IMR-90 (cell line): ENCODE results near the gene APPL2. TPM values are rescaled to one million over a fixed set of nuclear protein-coding genes. Genes with fewer than 3 reads are reported as not detected.

Source experiments
- ATAC-seq: fragments of 200-7000 bp; cut with Tn5 transposase; 2 replicates; pipeline ENCODE4 v1.9.1; 2020; ENCODE audit warnings: low read depth, mild to moderate bottlenecking, moderate library complexity
- BruUV-seq: library from RNA; stranded (reverse); fragments of 400-500 nt; replicated peaks from 2 replicates; lab custom pipeline; 2021; lab: Mats Ljungman, UMichigan
- CTCF ChIA-PET: fragments of 300-600 bp; formaldehyde crosslinking; extraction: SDS; loops from one replicate; lab custom pipeline; 2021; ENCODE audit warnings: antibody characterized with exemption; lab: Yijun Ruan, JAX
- POLR2A ChIA-PET: fragments of 300-600 bp; sonication (Branson Sonifier 250); formaldehyde crosslinking; loops from one replicate; lab custom pipeline; 2022; ENCODE audit warnings: antibody characterized with exemption; ENCODE audit not compliant: unreplicated experiment; lab: Charles Lee
- DNase-seq: peaks from one replicate; pipeline ENCODE4 v3.0.0; 2013
- H2AFZ ChIP-seq: replicated peaks from 2 replicates; pipeline ENCODE3; 2013; ENCODE audit warnings: low read length, mild to moderate bottlenecking; ENCODE audit not compliant: poor library complexity
- H2AK5ac ChIP-seq: 2 replicates; pipeline ENCODE4 v1.6.1; 2013; ENCODE audit warnings: low read depth, low read length, inconsistent platforms
- H2AK9ac ChIP-seq: replicated peaks from 2 replicates; pipeline ENCODE3; 2013; ENCODE audit warnings: mild to moderate bottlenecking, low read depth, low read length, moderate library complexity; ENCODE audit not compliant: poor library complexity
- H2BK120ac ChIP-seq: 2 replicates; pipeline ENCODE4 v1.6.1; 2013; ENCODE audit warnings: low read depth, low read length, inconsistent platforms
- H2BK15ac ChIP-seq: 3 replicates; pipeline ENCODE4 v1.6.1; 2013; ENCODE audit warnings: low read depth, low read length, inconsistent platforms
- H2BK20ac ChIP-seq: 2 replicates; pipeline ENCODE4 v1.6.1; 2013; ENCODE audit warnings: low read depth, mild to moderate bottlenecking, inconsistent platforms, low read length, moderate library complexity
- H2BK5ac ChIP-seq: 2 replicates; pipeline ENCODE4 v1.6.1; 2013; ENCODE audit warnings: mild to moderate bottlenecking, low read depth, low read length, inconsistent platforms; ENCODE audit not compliant: poor library complexity, severe bottlenecking
- H3K14ac ChIP-seq: replicated peaks from 2 replicates; pipeline ENCODE4 v1.6.1; 2013; ENCODE audit warnings: low read depth, low read length, inconsistent platforms
- H3K18ac ChIP-seq: 2 replicates; pipeline ENCODE4 v1.6.1; 2013; ENCODE audit warnings: low read depth, low read length, control low read depth
- H3K23ac ChIP-seq: 2 replicates; pipeline ENCODE4 v1.6.1; 2013; ENCODE audit warnings: low read depth, low read length, inconsistent platforms
- H3K27ac ChIP-seq: 2 replicates; pipeline ENCODE4 v1.5.1; 2013; ENCODE audit warnings: mild to moderate bottlenecking, control low read depth, low read length; ENCODE audit not compliant: insufficient read depth
- H3K27me3 ChIP-seq: 2 replicates; pipeline ENCODE4 v1.6.1; 2013; ENCODE audit warnings: low read length; ENCODE audit not compliant: control insufficient read depth, insufficient read depth
- H3K36me3 ChIP-seq: 2 replicates; pipeline ENCODE4 v1.6.1; 2013; ENCODE audit warnings: low read length, mixed read lengths; ENCODE audit not compliant: control insufficient read depth, insufficient read depth
- H3K4ac ChIP-seq: 2 replicates; pipeline ENCODE4 v1.6.1; 2013; ENCODE audit warnings: low read depth, low read length, inconsistent platforms
- H3K4me1 ChIP-seq: 2 replicates; pipeline ENCODE4 v1.6.1; 2013; ENCODE audit warnings: low read length, mixed read lengths; ENCODE audit not compliant: control insufficient read depth, insufficient read depth
- H3K4me2 ChIP-seq: 2 replicates; pipeline ENCODE4 v1.6.1; 2013; ENCODE audit warnings: low read depth, mild to moderate bottlenecking, control low read depth, low read length, moderate library complexity
- H3K4me3 ChIP-seq: 2 replicates; pipeline ENCODE4 v1.5.1; 2013; ENCODE audit warnings: low read depth, mild to moderate bottlenecking, control low read depth, low read length, moderate library complexity; ENCODE audit not compliant: insufficient read depth
- H3K56ac ChIP-seq: 2 replicates; pipeline ENCODE4 v1.6.1; 2013; ENCODE audit warnings: low read length, inconsistent platforms; ENCODE audit not compliant: insufficient read depth; ENCODE audit errors: extremely low read depth
- H3K79me1 ChIP-seq, 2 experiments: 2 replicates each; pipeline ENCODE4 v1.6.1; 2013; ENCODE audit warnings: low read length in 2 of 2, inconsistent platforms in 1 of 2, low read depth in 1 of 2
- H3K9ac ChIP-seq: 2 replicates; pipeline ENCODE4 v1.6.1; 2013; ENCODE audit warnings: low read depth, low read length, control low read depth
- H3K9me1 ChIP-seq: 2 replicates; pipeline ENCODE4 v1.6.1; 2013; ENCODE audit warnings: low read length, inconsistent platforms; ENCODE audit not compliant: insufficient read depth
- H3K9me3 ChIP-seq: 2 replicates; pipeline ENCODE4 v1.6.1; 2013; ENCODE audit warnings: low read length; ENCODE audit not compliant: control insufficient read depth, insufficient read depth
- H4K20me1 ChIP-seq: 2 replicates; pipeline ENCODE4 v1.6.1; 2013; ENCODE audit warnings: low read length, inconsistent platforms; ENCODE audit not compliant: insufficient read depth
- H4K5ac ChIP-seq: 2 replicates; pipeline ENCODE4 v1.6.1; 2013; ENCODE audit warnings: mild to moderate bottlenecking, low read depth, low read length, control low read depth
- H4K8ac ChIP-seq, 2 experiments: 2 replicates each; pipeline ENCODE4 v1.6.1; 2013; ENCODE audit warnings: low read depth in 2 of 2, low read length in 2 of 2, control low read depth in 1 of 2, inconsistent platforms in 1 of 2
- H4K91ac ChIP-seq: 2 replicates; pipeline ENCODE4 v1.6.1; 2013; ENCODE audit warnings: low read depth, low read length, inconsistent platforms; ENCODE audit not compliant: insufficient read depth
- CEBPB ChIP-seq: IDR thresholded peaks from 2 replicates; pipeline ENCODE4 v1.6.1; 2012; ENCODE audit warnings: low read depth, low read length, improper control_type of control experiment
- CHD1 ChIP-seq: IDR thresholded peaks from 2 replicates; pipeline ENCODE4 v1.6.1; 2012; ENCODE audit warnings: low read depth, low read length, improper control_type of control experiment
- CTCF ChIP-seq: conservative IDR thresholded peaks from 2 replicates; pipeline ENCODE4 v1.5.1; 2012; ENCODE audit warnings: mild to moderate bottlenecking, low read depth, low read length, improper control_type of control experiment
- ELK1 ChIP-seq: fragments of 150-350 bp; IDR thresholded peaks from 2 replicates; pipeline ENCODE4 v1.6.1; 2016; ENCODE audit warnings: low read depth, mild to moderate bottlenecking, low read length, moderate library complexity, borderline replicate concordance
- MAZ ChIP-seq: IDR thresholded peaks from 2 replicates; pipeline ENCODE4 v1.6.1; 2012; ENCODE audit warnings: low read depth, mild to moderate bottlenecking, low read length, improper control_type of control experiment, moderate library complexity, borderline replicate concordance
- MXI1 ChIP-seq: IDR thresholded peaks from 2 replicates; pipeline ENCODE4 v1.6.1; 2012; ENCODE audit warnings: low read depth, mild to moderate bottlenecking, low read length, moderate library complexity, borderline replicate concordance
- RAD21 ChIP-seq: IDR thresholded peaks from 2 replicates; pipeline ENCODE4 v1.6.1; 2012; ENCODE audit warnings: low read length, improper control_type of control experiment
- RCOR1 ChIP-seq: IDR thresholded peaks from 2 replicates; pipeline ENCODE4 v1.6.1; 2012; ENCODE audit warnings: mild to moderate bottlenecking, low read length, improper control_type of control experiment; ENCODE audit not compliant: insufficient replicate concordance
- RFX5 ChIP-seq: IDR thresholded peaks from 2 replicates; pipeline ENCODE4 v1.8.0; 2012; ENCODE audit warnings: low read depth, mild to moderate bottlenecking, low read length, moderate library complexity
- WGBS, 2 experiments: methylation state at CpG; one replicate each; pipeline versions ENCODE4 v1.1.5 to v1.1.7; 2013; ENCODE audit warnings: missing lambda C conversion rate in 2 of 2; ENCODE audit not compliant: insufficient read length in 1 of 2; ENCODE audit errors: extremely low coverage in 2 of 2; 5-methylcytosine and 5-hydroxymethylcytosine counted together
- dilution Hi-C: fragments of 300-500 bp; cut with HindIII; formaldehyde crosslinking; loops from one replicate; pipeline ENCODE4 v1.14.3; 2018; ENCODE audit warnings: low sequenced_read_pairs; ENCODE audit not compliant: unreplicated experiment
- in situ Hi-C: fragments of 300-500 bp; cut with MboI; formaldehyde crosslinking; loops from 3 replicates; pipeline ENCODE4 v1.14.3; 2019; ENCODE audit warnings: low sequenced_read_pairs, inconsistent platforms, mixed read lengths
- intact Hi-C: fragments of 100-400 bp; cut with micrococcal nuclease; formaldehyde crosslinking; loops from 2 replicates; pipeline ENCODE4 v1.10.0; 2022
- polyA plus RNA-seq, 3 experiments: library from polyadenylated mRNA; depleted of rRNA; stranded (reverse); fragments of >200 nt; gene quantifications; 2 replicates each; pipeline ENCODE4 v1.2.3, GENCODE V29; 2012; ENCODE audit warnings: low replicate concordance in 1 of 3
- total RNA-seq: library from RNA; depleted of rRNA; stranded (reverse); fragments of >200 nt; gene quantifications from 2 replicates; pipeline ENCODE4 v1.2.3, GENCODE V29; 2012
- TF ChIP-seq, protein P1 (sequence below): fragments of 150-350 bp; IDR thresholded peaks from 2 replicates; pipeline ENCODE4 v1.6.1; 2017; ENCODE audit warnings: mild to moderate bottlenecking, antibody characterized with exemption, low read length, low read depth

The APPL2 gene
- total and polyA plus RNA-seq, 2 of the 4 experiments (the other 2 are of a cell fraction) = 42.3 to 65.8 TPM

DNA sequence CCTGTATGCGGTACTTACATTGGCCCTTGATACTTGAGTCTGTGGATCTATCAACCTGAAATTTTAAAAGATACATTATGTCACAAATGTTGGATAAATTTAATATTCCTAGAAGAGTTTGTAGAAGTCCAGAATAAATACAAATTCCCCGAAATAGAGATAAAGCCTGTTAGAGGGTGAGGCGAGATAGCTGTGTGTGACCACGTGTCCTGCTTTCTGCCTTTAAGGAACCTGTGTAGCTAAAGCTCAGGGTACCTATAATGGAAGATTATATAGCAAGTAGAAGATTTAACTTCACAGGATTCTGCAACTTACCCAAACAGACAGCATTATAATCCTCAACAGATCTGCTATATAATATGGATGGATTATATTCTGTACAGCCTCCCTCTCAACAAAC is 58.8 kb downstream of the APPL2 start:
- Histone ChIP-seq H2AK5ac (no peak overlapping the region), H3K4me2 (no peak overlapping the region), H3K36me3 (peaks cover 23% of the 10 kb centered on the region), H2AK9ac (no peak overlapping the region), H4K91ac (no peak overlapping the region), H3K56ac (no peak overlapping the region), H2AFZ (no peak overlapping the region), H3K14ac (no peak overlapping the region), H2BK120ac (no peak overlapping the region), H3K9ac (no peak overlapping the region), H3K4me3 (no peak overlapping the region), H3K23ac (no peak overlapping the region), H2BK5ac (no peak overlapping the region), H4K20me1 (no peaks in the 10 kb centered on the region), H2BK20ac (no peak overlapping the region), H2BK15ac (no peak overlapping the region), H3K4ac (no peak overlapping the region), H3K18ac (no peak overlapping the region), H4K5ac (no peak overlapping the region), H3K4me1 (no peaks in the 10 kb centered on the region), H3K27me3 (no peaks in the 10 kb centered on the region), H3K9me1 (0 out of 2 replicates have a peak, but pooled peaks cover 3% of the 10 kb centered on the region), H4K8ac (no peak overlapping the region), H3K9me3 (no peaks in the 10 kb centered on the region), H3K27ac (no peak overlapping the region), H3K79me1 (peaks cover 0 to 5% of the 10 kb centered on the region in 2 experiments; a peak in 3 of 4 replicates)
- DNase-seq (no peak), ATAC-seq (no peak)
- no CpG with 5 or more reads among the region's 4 CpGs for WGBS, 2 experiments
- TF ChIP-seq RCOR1 (no peak), MAZ (no peak), MXI1 (no peak), CEBPB (no peak), ELK1 (no peak), RAD21 (no peak), CHD1 (no peak), RFX5 (no peak), CTCF (no peak)
- TF ChIP-seq, protein P1, sequence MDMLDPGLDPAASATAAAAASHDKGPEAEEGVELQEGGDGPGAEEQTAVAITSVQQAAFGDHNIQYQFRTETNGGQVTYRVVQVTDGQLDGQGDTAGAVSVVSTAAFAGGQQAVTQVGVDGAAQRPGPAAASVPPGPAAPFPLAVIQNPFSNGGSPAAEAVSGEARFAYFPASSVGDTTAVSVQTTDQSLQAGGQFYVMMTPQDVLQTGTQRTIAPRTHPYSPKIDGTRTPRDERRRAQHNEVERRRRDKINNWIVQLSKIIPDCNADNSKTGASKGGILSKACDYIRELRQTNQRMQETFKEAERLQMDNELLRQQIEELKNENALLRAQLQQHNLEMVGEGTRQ = no peak
- POLR2A ChIA-PET = interaction anchor here (0.6 kb wide), 1 partner anchor 155 kb away, joined by 11 read pairs; no protein-coding TSS in a partner anchor
- CTCF ChIA-PET = no interaction called here
- BruUV-seq = no TSS peak
- intact Hi-C loops = no loop called here
- in situ Hi-C loops = no loop called here
- dilution Hi-C loops = no loop called here
